HG03571 (cell line): ENCODE results near the gene PLD3.
A peak's percentile ranks its signal among the peaks of the same experiment; 100 is the strongest.
"Not testable (repeated sequence)": the region's sequence is repeated elsewhere in the genome, so short reads cannot be mapped to it uniquely, and the experiment has no call there.

ENCODE experiments used
- ATAC-seq: cut with Tn5 transposase; IDR thresholded peaks from one replicate; pipeline ENCODE4 v1.9.1; 2021; ENCODE audit not compliant: unreplicated experiment

Gene PLD3

GRCh38 chr19:40387155-40387554, 38.7 kb downstream of the PLD3 start:
- ATAC-seq = no peak

GRCh38 chr19:40388481-40388880, 40.0 kb downstream of the PLD3 start:
- no peak for ATAC-seq

- no peak for ATAC-seq
Measured at GRCh38 chr19:40389404-40390083, 41.0 kb downstream of the PLD3 start.

- ATAC-seq = no peak
Measured at GRCh38 chr19:40390084-40390742, 41.7 kb downstream of the PLD3 start, which contains the start of gene HIPK4. TSS of gene HIPK4 (minus strand) at chr19:40390181. CDS start at chr19:40389902, 279 bp downstream.

- ATAC-seq = no peak
Measured at GRCh38 chr19:40392123-40392522, 43.6 kb downstream of the PLD3 start.

GRCh38 chr19:40392894-40393517, 44.5 kb downstream of the PLD3 start:
- ATAC-seq = no peak

- no peak for ATAC-seq
Measured at GRCh38 chr19:40393894-40394815, 45.7 kb downstream of the PLD3 start.

- no peak for ATAC-seq
Measured at GRCh38 chr19:40394816-40395210, 46.3 kb downstream of the PLD3 start.

GRCh38 chr19:40395956-40396355, 47.5 kb downstream of the PLD3 start:
- no peak for ATAC-seq

GRCh38 chr19:40396886-40397567, 48.5 kb downstream of the PLD3 start:
- ATAC-seq = no peak

- no peak for ATAC-seq
Measured at GRCh38 chr19:40397568-40397906, 49.0 kb downstream of the PLD3 start.

- no peak for ATAC-seq
Measured at GRCh38 chr19:40398417-40399131, 50.1 kb downstream of the PLD3 start.

GRCh38 chr19:40400559-40400958, 52.1 kb downstream of the PLD3 start:
- no peak for ATAC-seq

- ATAC-seq = peak; percentile 57
Measured at GRCh38 chr19:40403262-40403984, 54.9 kb downstream of the PLD3 start.

- ATAC-seq = no peak
Measured at GRCh38 chr19:40407714-40408597, 59.5 kb downstream of the PLD3 start.

GRCh38 chr19:40408598-40408925, 60.1 kb downstream of the PLD3 start:
- ATAC-seq = not testable (repeated sequence)

- no peak for ATAC-seq
Measured at GRCh38 chr19:40410030-40410389, 61.5 kb downstream of the PLD3 start.

GRCh38 chr19:40411125-40411842, 62.8 kb downstream of the PLD3 start:
- no peak for ATAC-seq
